K562 (cell line): ENCODE measurements around the gene AGPAT1. TPM values are rescaled to one million over a fixed set of nuclear protein-coding genes. Genes with fewer than 3 reads are reported as not detected.

Experiments used
- ATAC-seq: fragments of 200-7000 bp; cut with Tn5 transposase; 3 replicates; pipeline ENCODE4 v1.9.1; 2020; ENCODE audit warnings: moderate library complexity
- BruUV-seq: library from RNA; stranded (reverse); fragments of 400-500 nt; replicated peaks from 2 replicates; lab custom pipeline; 2021; lab: Mats Ljungman, UMichigan
- CTCF ChIA-PET: fragments of 300-600 bp; formaldehyde crosslinking; extraction: SDS; loops from one replicate; lab custom pipeline; 2021; ENCODE audit warnings: low intra/inter-chr PET ratio; lab: Yijun Ruan, JAX
- POLR2A ChIA-PET: fragments of 300-600, 350-650 bp; sonication (Branson Sonifier 250); formaldehyde crosslinking; extraction: SDS; loops from one replicate; lab custom pipeline; 2021; ENCODE audit warnings: antibody characterized with exemption, inconsistent platforms; lab: Yijun Ruan, JAX
- DNase-seq, 4 experiments: peaks; one replicate each; pipeline versions ENCODE4 v3.0.0 to v3.0.0-alpha.2; 2011 to 2018; ENCODE audit warnings: low spot score in 3 of 4, mixed read lengths in 3 of 4; ENCODE audit errors: extremely low read depth in 1 of 4
- FAIRE-seq: peaks from 2 replicates; lab custom pipeline; 2011; peaks lifted over from hg19 to GRCh38; lab: Jason Lieb, UNC
- H2AFZ ChIP-seq: 2 replicates; pipeline ENCODE4 v1.6.0; 2011; ENCODE audit warnings: low read depth, low read length, control low read depth, inconsistent platforms
- H3K27ac ChIP-seq: fragments of 200-600 bp; 3 replicates; pipeline ENCODE4 v1.8.0; 2011; ENCODE audit warnings: low read depth, mild to moderate bottlenecking, control low read depth, inconsistent platforms, low read length, moderate library complexity, mixed read lengths; ENCODE audit errors: extremely low read depth
- H3K27me3 ChIP-seq, 2 experiments: fragments of 300-600 bp in 1 of 2; 2 replicates in 1 of 2; 3 replicates in 1 of 2; pipeline versions ENCODE4 v1.6.0 to v1.8.0; 2011; ENCODE audit warnings: inconsistent platforms in 2 of 2, low read length in 2 of 2, mild to moderate bottlenecking in 1 of 2, mixed read lengths in 1 of 2, moderate library complexity in 1 of 2; ENCODE audit not compliant: control insufficient read depth in 2 of 2, insufficient read depth in 2 of 2
- H3K36me3 ChIP-seq: fragments of 300-600 bp; 3 replicates; pipeline ENCODE4 v1.8.0; 2011; ENCODE audit warnings: mild to moderate bottlenecking, low read length, inconsistent platforms; ENCODE audit not compliant: control insufficient read depth, insufficient read depth
- H3K4me1 ChIP-seq, 2 experiments: fragments of 200-600 bp in 1 of 2; replicated peaks in 1 of 2; 2 replicates in 1 of 2; 3 replicates in 1 of 2; pipeline versions ENCODE4 v1.5.1 to v1.8.0; 2011; ENCODE audit warnings: inconsistent platforms in 2 of 2, low read length in 2 of 2, mild to moderate bottlenecking in 1 of 2, mixed read lengths in 1 of 2, moderate library complexity in 1 of 2; ENCODE audit not compliant: control insufficient read depth in 2 of 2, insufficient read depth in 2 of 2
- H3K4me2 ChIP-seq: 2 replicates; pipeline ENCODE4 v1.6.1; 2011; ENCODE audit warnings: low read length, control low read depth, inconsistent platforms, mixed read lengths; ENCODE audit not compliant: insufficient read depth
- H3K4me3 ChIP-seq: fragments of 200-600 bp; sonication (generic), shearing (Covaris generic); 2 replicates; pipeline ENCODE4 v1.5.1; 2016; ENCODE audit warnings: control low read depth, inconsistent platforms
- H3K79me2 ChIP-seq: fragments of 200-600 bp; 3 replicates; pipeline ENCODE4 v1.8.0; 2011; ENCODE audit warnings: low read length, inconsistent platforms; ENCODE audit not compliant: control insufficient read depth, insufficient read depth
- H3K9ac ChIP-seq, 2 experiments: 2 replicates each; pipeline versions ENCODE4 v1.6.0 to v1.6.1; 2011; ENCODE audit warnings: low read depth in 2 of 2, low read length in 2 of 2, control low read depth in 1 of 2, inconsistent platforms in 1 of 2, mild to moderate bottlenecking in 1 of 2, mixed read lengths in 1 of 2; ENCODE audit not compliant: insufficient read depth in 1 of 2
- H3K9me1 ChIP-seq: one replicate; pipeline ENCODE4 v1.6.0; 2011; ENCODE audit warnings: inconsistent platforms, mild to moderate bottlenecking, low read length, moderate library complexity; ENCODE audit not compliant: control insufficient read depth, insufficient read depth
- H3K9me3 ChIP-seq: replicated peaks from 2 replicates; pipeline ENCODE4 v1.5.1; 2011; ENCODE audit warnings: low read depth, low read length, inconsistent platforms; ENCODE audit not compliant: control insufficient read depth, insufficient read depth
- H4K20me1 ChIP-seq: replicated peaks from 2 replicates; pipeline ENCODE4 v1.6.1; 2011; ENCODE audit warnings: low read length, inconsistent platforms, mixed read lengths; ENCODE audit not compliant: control insufficient read depth, insufficient read depth
- C11orf30 ChIP-seq: fragments of 450-650 bp; IDR thresholded peaks from 2 replicates; pipeline ENCODE4 v1.6.1; 2016; ENCODE audit warnings: low read depth, mild to moderate bottlenecking
- HMG20B ChIP-seq: fragments of 250-450 bp; sonication (Bioruptor Pico); IDR thresholded peaks from 2 replicates; pipeline ENCODE4 v1.5.0; 2021; ENCODE audit warnings: mild to moderate bottlenecking
- HNRNPUL1 ChIP-seq: fragments of 200-400 bp; formaldehyde crosslinking; IDR thresholded peaks from 2 replicates; pipeline ENCODE4 v1.6.1; 2017; ENCODE audit warnings: low read length
- MAFF ChIP-seq: IDR thresholded peaks from 2 replicates; pipeline ENCODE4 v1.6.1; 2012; ENCODE audit warnings: low read length, improper control_type of control experiment
- MAFG ChIP-seq: fragments of 450-650 bp; conservative IDR thresholded peaks from 2 replicates; pipeline ENCODE4 v1.6.1; 2016; ENCODE audit warnings: missing genetic modification characterization, missing compliant biosample characterization
- MAFK ChIP-seq: IDR thresholded peaks from 2 replicates; pipeline ENCODE4 v1.6.1; 2011; ENCODE audit warnings: low read length, improper control_type of control experiment
- RAD51 ChIP-seq: fragments of 450-650 bp; IDR thresholded peaks from 2 replicates; pipeline ENCODE4 v1.7.1; 2016; ENCODE audit warnings: low read depth, mild to moderate bottlenecking, borderline replicate concordance
- SRSF3 ChIP-seq: fragments of 200-400 bp; formaldehyde crosslinking; IDR thresholded peaks from 2 replicates; pipeline ENCODE4 v1.6.1; 2016; ENCODE audit warnings: mild to moderate bottlenecking, low read length, moderate library complexity; ENCODE audit not compliant: insufficient read depth
- ZNF316 ChIP-seq: fragments of 450-650 bp; IDR thresholded peaks from 2 replicates; pipeline ENCODE4 v1.6.1; 2016
- WGBS: fragments of 100-300 bp; shearing (Covaris generic); methylation state at CpG from one replicate; pipeline ENCODE4 v1.1.6; 2016; ENCODE audit warnings: low coverage, mixed read lengths; ENCODE audit not compliant: insufficient coverage; ENCODE audit errors: missing lambda C conversion rate; 5-methylcytosine and 5-hydroxymethylcytosine counted together
- in situ Hi-C: fragments of 300-500 bp; cut with MboI; formaldehyde crosslinking; loops from 4 replicates; pipeline ENCODE4 v1.15.0; 2018; ENCODE audit warnings: inconsistent platforms, mixed read lengths
- intact Hi-C: fragments of 100-400 bp; cut with micrococcal nuclease; formaldehyde crosslinking; loops from 2 replicates; pipeline ENCODE4 v1.14.2; 2022
- polyA plus RNA-seq, 8 experiments: library from polyadenylated mRNA; depleted of rRNA in 4 of 8; stranded (reverse) in 5 of 8; unstranded in 3 of 8; fragments of >200 nt; fragmentation: Nextera tagmentation in 2 of 8; fragmentation: Illumina TruSeq in 1 of 8; extraction: Ambion mirVana in 2 of 8; extraction: Trizol in 1 of 8; gene quantifications; 2 replicates each; pipeline versions ENCODE4 v1.2.1 to v1.2.3, GENCODE V29; 2011 to 2014; ENCODE audit warnings: inconsistent platforms in 1 of 8, missing spikeins in 1 of 8
- total RNA-seq, 7 experiments: library from RNA; depleted of rRNA in 6 of 7; stranded (reverse); fragments of >200 nt in 6 of 7; fragmentation: Illumina TruSeq in 2 of 7; extraction: Trizol in 2 of 7; gene quantifications; 2 replicates each; pipeline versions ENCODE4 v1.2.1 to v1.2.3, GENCODE V29; 2011 to 2021; ENCODE audit warnings: low replicate concordance in 1 of 7

The AGPAT1 gene
- total and polyA plus RNA-seq, 9 of the 15 experiments (the other 6 are each of a cell fraction or from before 2014, with no cell fraction given), result 37.9 to 176 (median 69.4) TPM

DNA sequence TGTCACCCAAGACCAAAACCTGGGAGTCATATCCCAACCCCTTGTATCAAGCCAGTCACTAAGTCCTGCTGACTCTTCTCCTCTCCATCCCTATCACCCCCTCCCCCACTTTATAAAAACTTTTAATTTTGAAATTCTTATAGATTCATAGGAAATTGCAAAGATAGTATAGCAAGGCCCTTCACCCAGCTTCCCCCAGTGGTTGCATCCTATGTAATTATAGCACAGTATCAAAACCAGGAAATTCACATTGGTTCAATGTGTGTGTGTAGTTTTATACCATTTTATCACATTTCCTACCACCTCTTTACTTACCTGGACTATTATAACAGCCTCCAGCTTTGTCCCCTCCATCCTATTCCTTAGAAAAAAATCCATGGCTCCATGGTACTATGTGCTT, 17.8 kb downstream of the AGPAT1 start (continued):
- TF ChIP-seq SRSF3, result no peak

DNA sequence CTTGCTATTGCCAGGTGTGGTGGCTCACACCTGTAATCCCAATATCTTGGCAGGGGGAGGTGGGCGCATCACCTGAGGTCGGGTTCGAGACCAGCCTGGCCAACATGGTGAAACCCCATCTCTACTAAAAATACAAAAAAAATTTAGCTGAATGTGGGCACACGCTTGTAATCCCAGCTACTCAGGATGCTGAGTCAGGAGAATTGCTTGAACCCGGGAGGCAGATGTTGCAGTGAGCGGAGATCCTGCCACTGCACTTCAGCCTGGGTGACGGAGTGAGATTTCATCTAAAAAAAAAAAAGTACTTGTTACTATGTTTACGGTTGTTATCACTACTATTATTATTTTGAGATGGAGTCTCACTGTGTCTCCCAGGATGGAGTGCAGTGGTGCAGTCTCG, 19.0 kb downstream of the AGPAT1 start:
- intact Hi-C loops (no loop called here), in situ Hi-C loops (no loop called here)
- peaks cover 44% of the 10 kb centered on the region for H3K79me2 ChIP-seq
- no peaks in the 10 kb centered on the region for H3K9me3 ChIP-seq
- FAIRE-seq (no peak), ATAC-seq (no peak), DNase-seq (no peak)
- peaks cover 46% of the 10 kb centered on the region for H3K36me3 ChIP-seq
- CTCF ChIA-PET, result no interaction called here
- no peak overlapping the region for H3K4me2 ChIP-seq
- BruUV-seq, result no TSS peak
- no peak overlapping the region for H3K27ac ChIP-seq
- no peak overlapping the region for H3K4me3 ChIP-seq
- no peak for TF ChIP-seq RAD51
- TF ChIP-seq MAFG (tag), result peak; percentile 66
- peak; percentile 55; the same call in 1 of the 2 replicates for TF ChIP-seq MAFK
- peak; percentile 80 for TF ChIP-seq ZNF316
- no peak for TF ChIP-seq HMG20B (CRISPR knock-in tag)
- no peak for TF ChIP-seq HNRNPUL1
- peak; percentile 36; the same call in 1 of the 2 replicates for TF ChIP-seq MAFF
- peak; percentile 75 for TF ChIP-seq C11orf30
- peaks cover 25 to 42% of the 10 kb centered on the region in 2 experiments; a peak in 4 of 5 replicates for H3K4me1 ChIP-seq
- no peak overlapping the region for H2AFZ ChIP-seq
- no peak overlapping the region for H3K9ac ChIP-seq
- H3K9me1 ChIP-seq, result no peaks in the 10 kb centered on the region
- H3K27me3 ChIP-seq, result no peaks in the 10 kb centered on the region
- no peaks in the 10 kb centered on the region for H4K20me1 ChIP-seq
- POLR2A ChIA-PET, result interaction anchor here (0.7 kb wide), 1 partner anchor 1081 kb away, joined by 3 read pairs; no protein-coding TSS in a partner anchor
- 94% methylated on average over 9 of the region's 9 CpGs for WGBS
